Testis (tissue), 3 donors: ENCODE results near the gene TSC22D3. TPM values are rescaled to one million over a fixed set of nuclear protein-coding genes. Genes with fewer than 3 reads are reported as not detected.

ENCODE experiments used
- DNase-seq: peaks from one replicate; pipeline ENCODE4 v3.0.0-alpha.2; 2019
- H3K27ac ChIP-seq, 2 donors: fragments of 200-600 bp; sonication (generic); one replicate each; pipeline ENCODE4 v1.5.1; 2019
- H3K27me3 ChIP-seq: fragments of 200-600 bp; sonication (generic); one replicate; pipeline ENCODE4 v1.5.1; 2019
- H3K36me3 ChIP-seq: fragments of 200-600 bp; sonication (generic); one replicate; pipeline ENCODE4 v1.5.1; 2017; ENCODE audit warnings: low read depth; ENCODE audit errors: missing control alignments
- H3K4me1 ChIP-seq: fragments of 200-600 bp; sonication (generic); one replicate; pipeline ENCODE4 v1.5.1; 2019
- H3K4me3 ChIP-seq, 2 donors: fragments of 200-600 bp; sonication (generic); one replicate each; pipeline ENCODE4 v1.5.1; 2017 to 2019
- H3K9me3 ChIP-seq: fragments of 200-600 bp; sonication (generic); one replicate; pipeline ENCODE4 v1.5.1; 2017
- POLR2A ChIP-seq: fragments of 450-650 bp; IDR thresholded peaks from one replicate; pipeline ENCODE4 v1.6.1; 2017; ENCODE audit warnings: antibody characterized with exemption, mild to moderate bottlenecking, moderate library complexity
- WGBS, 2 donors: methylation state at CpG; one replicate each; pipeline ENCODE4 v1.1.5; 2018; 5-methylcytosine and 5-hydroxymethylcytosine counted together
- intact Hi-C: fragments of 100-400 bp; cut with DNase I; formaldehyde crosslinking; loops from one replicate; pipeline ENCODE4 v1.15.1; 2023; ENCODE audit warnings: low total_unique reads
- polyA plus RNA-seq: library from polyadenylated mRNA; stranded (reverse); fragments of 350-450 nt; fragmentation: Illumina TruSeq; extraction: RNeasy Lipid Tissue Mini Kit (QIAGEN cat#74804); gene quantifications from one replicate; pipeline ENCODE4 v1.2.3, GENCODE V29; 2014; ENCODE audit warnings: low read depth, low replicate concordance; ENCODE audit not compliant: insufficient read depth
- total RNA-seq, 2 donors: library from RNA; depleted of rRNA; stranded (reverse); fragments of >200 nt; gene quantifications; one replicate each; pipeline ENCODE4 v1.2.3, GENCODE V29; 2016
- TF ChIP-seq, protein P1 (sequence below), 3 experiments: fragments of 450-650 bp in 2 of 3; fragments of 200-600 bp in 1 of 3; sonication (generic) in 1 of 3; IDR thresholded peaks; one replicate each; pipeline ENCODE4 v1.5.1; 2016 to 2019; ENCODE audit warnings: antibody characterized with exemption in 3 of 3, mild to moderate bottlenecking in 2 of 3, moderate library complexity in 1 of 3

Gene TSC22D3
- total and polyA plus RNA-seq, 3 donors from 2014 or later, result 65.5 to 123 (median 98.4) TPM

GRCh38 chrX:107769581-107770317, 5.8 kb downstream of the TSC22D3 start:
- no peaks in the 10 kb centered on the region for H3K9me3 ChIP-seq
- H3K4me3 ChIP-seq, result no peak overlapping the region
- no peak for TF ChIP-seq POLR2A
- TF ChIP-seq, protein P1, sequence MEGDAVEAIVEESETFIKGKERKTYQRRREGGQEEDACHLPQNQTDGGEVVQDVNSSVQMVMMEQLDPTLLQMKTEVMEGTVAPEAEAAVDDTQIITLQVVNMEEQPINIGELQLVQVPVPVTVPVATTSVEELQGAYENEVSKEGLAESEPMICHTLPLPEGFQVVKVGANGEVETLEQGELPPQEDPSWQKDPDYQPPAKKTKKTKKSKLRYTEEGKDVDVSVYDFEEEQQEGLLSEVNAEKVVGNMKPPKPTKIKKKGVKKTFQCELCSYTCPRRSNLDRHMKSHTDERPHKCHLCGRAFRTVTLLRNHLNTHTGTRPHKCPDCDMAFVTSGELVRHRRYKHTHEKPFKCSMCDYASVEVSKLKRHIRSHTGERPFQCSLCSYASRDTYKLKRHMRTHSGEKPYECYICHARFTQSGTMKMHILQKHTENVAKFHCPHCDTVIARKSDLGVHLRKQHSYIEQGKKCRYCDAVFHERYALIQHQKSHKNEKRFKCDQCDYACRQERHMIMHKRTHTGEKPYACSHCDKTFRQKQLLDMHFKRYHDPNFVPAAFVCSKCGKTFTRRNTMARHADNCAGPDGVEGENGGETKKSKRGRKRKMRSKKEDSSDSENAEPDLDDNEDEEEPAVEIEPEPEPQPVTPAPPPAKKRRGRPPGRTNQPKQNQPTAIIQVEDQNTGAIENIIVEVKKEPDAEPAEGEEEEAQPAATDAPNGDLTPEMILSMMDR (IDR thresholded peaks at IDR 0.05), result no peak
- H3K27ac ChIP-seq, result no peak overlapping the region
- no peaks in the 10 kb centered on the region for H3K36me3 ChIP-seq
- H3K27me3 ChIP-seq, result no peaks in the 10 kb centered on the region
- intact Hi-C loops, result loop anchor here (10.0 kb wide), 2 partner anchors 55 to 95 kb away; no protein-coding TSS in a partner anchor
- no peak for DNase-seq
- WGBS, 2 donors, result 94 to 97% methylated on average over 7 of the region's 7 CpGs
- H3K4me1 ChIP-seq, result no peaks in the 10 kb centered on the region

DNA sequence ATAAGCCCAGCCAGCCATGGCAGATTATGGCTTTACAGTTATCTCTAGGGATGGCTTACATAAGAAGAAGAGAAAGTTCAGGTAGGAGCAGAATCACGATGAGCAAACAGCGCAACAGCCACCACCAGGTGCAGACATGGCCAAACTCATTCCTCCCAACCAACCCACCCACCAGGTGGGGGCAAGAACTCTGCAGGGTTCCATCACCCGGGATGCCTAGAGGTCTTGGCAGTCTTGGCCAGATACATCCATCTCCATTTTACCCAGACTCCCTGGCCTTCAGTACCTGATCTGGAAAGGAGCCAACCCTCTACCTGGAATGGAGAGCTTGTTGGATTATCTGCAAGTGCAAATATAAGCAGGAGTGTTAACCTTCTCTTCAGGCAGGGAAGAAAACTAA, 7.5 kb downstream of the TSC22D3 start:
- no peak overlapping the region for H3K4me3 ChIP-seq
- no peak for DNase-seq
- WGBS, 2 donors, result 91% methylated on average over 3 of the region's 3 CpGs; no CpG with 5 or more reads in 1 of the 2 donors
- TF ChIP-seq POLR2A, result no peak
- TF ChIP-seq, protein P1 (IDR thresholded peaks at IDR 0.05), result no peak
- intact Hi-C loops, result no loop called here
- no peaks in the 10 kb centered on the region for H3K36me3 ChIP-seq
- no peaks in the 10 kb centered on the region for H3K4me1 ChIP-seq
- no peaks in the 10 kb centered on the region for H3K9me3 ChIP-seq
- no peak overlapping the region for H3K27ac ChIP-seq
- no peaks in the 10 kb centered on the region for H3K27me3 ChIP-seq

DNA sequence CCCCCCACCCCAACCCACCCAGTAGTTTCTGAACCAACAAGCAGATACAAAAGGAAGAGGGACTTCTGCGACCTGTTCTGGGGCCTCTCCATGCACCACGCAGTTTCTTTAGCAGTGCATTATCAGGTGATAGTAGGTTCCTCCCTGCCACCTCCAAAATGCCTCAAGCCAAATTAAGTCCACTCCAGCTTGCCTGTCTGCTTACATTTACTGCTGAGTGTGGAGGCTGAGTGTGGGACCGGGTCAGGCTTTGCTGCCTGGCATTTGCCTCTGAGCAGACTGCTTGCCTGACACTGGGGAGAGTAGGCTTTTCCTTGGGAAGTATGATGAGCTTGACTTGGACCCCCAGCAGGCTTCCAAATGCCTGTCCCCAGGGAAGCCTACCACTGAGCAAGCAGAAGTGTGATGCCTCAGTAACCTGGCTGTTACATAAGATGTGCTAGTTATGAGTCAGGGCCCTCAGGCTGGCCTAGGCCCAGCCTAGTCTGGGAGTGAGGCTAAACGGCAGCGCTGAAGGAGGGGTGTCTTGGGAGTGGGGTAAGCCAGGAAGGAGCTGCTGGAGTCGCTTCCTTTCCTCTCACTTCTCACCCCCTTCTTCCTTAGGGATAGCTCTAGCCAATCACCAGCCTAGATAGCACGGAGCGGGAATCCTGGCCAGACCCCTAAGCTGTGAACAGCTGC, 9.0 kb downstream of the TSC22D3 start:
- intact Hi-C loops, result no loop called here
- H3K36me3 ChIP-seq, result no peaks in the 10 kb centered on the region
- no peak overlapping the region for H3K4me3 ChIP-seq
- H3K27ac ChIP-seq, result no peak overlapping the region
- H3K4me1 ChIP-seq, result no peaks in the 10 kb centered on the region
- WGBS, 2 donors, result 67 to 84% methylated on average over 1 to 8 of the region's 8 CpGs
- H3K27me3 ChIP-seq, result no peaks in the 10 kb centered on the region
- no peaks in the 10 kb centered on the region for H3K9me3 ChIP-seq
- DNase-seq, result peak; percentile 29
- no peak for TF ChIP-seq POLR2A
- TF ChIP-seq, protein P1 (IDR thresholded peaks at IDR 0.05), result no peak

- no peaks in the 10 kb centered on the region for H3K4me1 ChIP-seq
- H3K4me3 ChIP-seq, result no peak overlapping the region
- 91 to 95% methylated on average over 7 to 11 of the region's 11 CpGs for WGBS, 2 donors
- no peaks in the 10 kb centered on the region for H3K27me3 ChIP-seq
- no peak overlapping the region for H3K27ac ChIP-seq
- H3K36me3 ChIP-seq, result no peaks in the 10 kb centered on the region
- no peak for TF ChIP-seq POLR2A
- TF ChIP-seq, protein P1 (IDR thresholded peaks at IDR 0.05), result no peak
- no peak for DNase-seq
- no peaks in the 10 kb centered on the region for H3K9me3 ChIP-seq
- intact Hi-C loops, result no loop called here
These were observed 10.6 kb downstream of the TSC22D3 start for GRCh38 chrX:107764845-107765608.
